Stimulated activated CD4-positive, alpha-beta T cell treated with anti-CD3 and anti-CD28 coated beads, Interleukin-2, amount 100 ng/mL, for 24 hours (primary cell): ENCODE measurements around the gene STPG3.
"Not testable (repeated sequence)": the region's sequence is repeated elsewhere in the genome, so short reads cannot be mapped to it uniquely, and the experiment has no call there.

Source experiments
- DNase-seq, 2 donors: peaks; one replicate each; pipeline ENCODE4 v3.0.0-alpha.2; 2020

Gene STPG3

DNA sequence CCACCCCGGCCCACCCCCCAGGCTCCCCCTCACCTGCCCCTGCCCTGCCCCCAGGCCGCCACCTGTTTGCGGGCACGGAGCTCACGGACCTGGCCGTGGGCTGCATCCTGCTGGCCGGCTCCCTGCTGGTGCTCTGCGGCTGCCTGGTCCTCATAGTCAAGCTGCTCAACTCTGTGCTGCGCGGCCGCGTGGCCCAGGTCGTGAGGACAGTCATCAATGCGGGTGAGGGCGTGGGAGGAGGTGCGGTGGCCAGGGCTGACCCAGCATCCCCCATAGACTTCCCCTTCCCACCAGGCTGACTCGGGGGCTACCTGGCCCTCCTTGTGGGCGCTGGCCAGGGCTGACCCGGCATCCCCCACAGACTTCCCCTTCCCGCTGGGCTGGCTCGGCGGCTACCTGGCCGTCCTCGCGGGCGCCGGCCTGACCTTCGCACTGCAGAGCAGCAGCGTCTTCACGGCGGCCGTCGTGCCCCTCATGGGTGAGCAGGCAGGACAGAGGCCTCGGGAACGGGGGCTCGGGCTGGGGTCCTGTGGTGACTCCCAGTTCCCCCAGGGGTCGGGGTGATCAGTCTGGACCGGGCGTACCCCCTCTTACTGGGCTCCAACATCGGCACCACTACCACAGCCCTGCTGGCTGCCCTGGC lies 16.9 kb upstream of the STPG3 start:
- DNase-seq, result no peak

DNA sequence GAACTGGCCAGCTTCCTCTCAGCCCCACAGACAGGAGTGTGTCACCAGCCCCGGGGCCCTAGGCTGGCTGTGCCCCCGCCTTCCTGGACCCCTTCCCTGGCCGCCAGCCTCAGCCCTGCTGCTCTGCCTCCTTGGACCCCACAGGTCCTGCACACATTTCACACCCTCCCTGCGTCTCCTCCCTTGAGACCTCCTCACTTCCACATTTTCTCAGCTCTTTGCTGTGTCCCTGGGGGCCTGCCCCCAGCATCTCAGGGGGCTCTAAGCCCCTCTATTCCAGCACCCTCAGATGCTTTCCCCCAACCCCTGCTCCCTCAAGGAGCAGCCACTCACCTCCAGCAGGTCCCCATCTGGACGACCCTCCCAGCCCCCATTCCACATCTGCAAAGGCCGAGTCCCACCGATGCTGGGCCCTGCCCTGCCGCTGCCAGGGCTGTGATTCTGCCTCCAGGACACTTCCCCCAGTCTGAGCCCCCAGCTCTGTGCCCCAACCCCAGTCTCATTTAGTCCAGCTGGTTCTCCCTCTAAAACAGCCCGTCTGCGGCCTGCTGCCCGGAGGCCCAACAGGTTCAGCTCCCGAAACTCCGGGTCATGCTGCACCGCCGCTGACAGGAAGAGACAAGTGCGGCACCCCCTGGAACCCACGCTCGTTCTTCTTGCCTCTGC lies 16.2 kb upstream of the STPG3 start:
- no peak for DNase-seq

DNA sequence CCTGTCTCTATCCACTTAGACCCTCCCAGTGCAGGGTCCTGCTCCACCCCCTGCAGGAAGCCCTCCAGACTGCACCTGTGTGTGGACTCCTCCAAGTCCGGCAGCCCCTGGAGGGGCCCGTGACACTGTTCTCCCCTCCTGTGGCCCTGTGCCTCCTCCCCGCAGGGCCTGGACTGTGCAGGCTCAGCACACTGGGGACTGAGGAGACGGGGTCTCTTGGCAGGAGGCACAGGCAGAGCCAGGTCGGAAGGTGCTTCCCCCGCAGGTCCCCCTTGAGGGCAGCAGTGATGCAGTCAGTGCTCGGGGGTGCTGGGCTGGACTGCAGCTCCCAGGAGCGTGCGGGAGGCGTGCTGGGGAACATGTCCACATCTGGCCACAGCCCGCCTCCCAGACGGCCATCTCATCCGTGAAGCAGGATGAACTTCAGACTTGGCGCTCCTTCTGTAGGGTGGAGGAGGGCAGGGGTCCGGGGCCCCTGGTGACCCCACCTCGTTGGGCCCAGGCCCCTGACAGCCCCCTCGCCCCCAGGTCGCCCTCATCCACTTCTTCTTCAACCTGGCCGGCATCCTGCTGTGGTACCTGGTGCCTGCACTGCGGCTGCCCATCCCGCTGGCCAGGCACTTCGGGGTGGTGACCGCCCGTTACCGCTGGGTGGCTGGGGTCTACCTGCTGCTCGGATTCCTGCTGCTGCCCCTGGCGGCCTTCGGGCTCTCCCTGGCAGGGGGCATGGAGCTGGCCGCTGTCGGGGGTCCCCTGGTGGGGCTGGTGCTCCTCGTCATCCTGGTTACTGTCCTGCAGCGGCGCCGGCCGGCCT lies 15.5 kb upstream of the STPG3 start:
- DNase-seq, result no peak

DNA sequence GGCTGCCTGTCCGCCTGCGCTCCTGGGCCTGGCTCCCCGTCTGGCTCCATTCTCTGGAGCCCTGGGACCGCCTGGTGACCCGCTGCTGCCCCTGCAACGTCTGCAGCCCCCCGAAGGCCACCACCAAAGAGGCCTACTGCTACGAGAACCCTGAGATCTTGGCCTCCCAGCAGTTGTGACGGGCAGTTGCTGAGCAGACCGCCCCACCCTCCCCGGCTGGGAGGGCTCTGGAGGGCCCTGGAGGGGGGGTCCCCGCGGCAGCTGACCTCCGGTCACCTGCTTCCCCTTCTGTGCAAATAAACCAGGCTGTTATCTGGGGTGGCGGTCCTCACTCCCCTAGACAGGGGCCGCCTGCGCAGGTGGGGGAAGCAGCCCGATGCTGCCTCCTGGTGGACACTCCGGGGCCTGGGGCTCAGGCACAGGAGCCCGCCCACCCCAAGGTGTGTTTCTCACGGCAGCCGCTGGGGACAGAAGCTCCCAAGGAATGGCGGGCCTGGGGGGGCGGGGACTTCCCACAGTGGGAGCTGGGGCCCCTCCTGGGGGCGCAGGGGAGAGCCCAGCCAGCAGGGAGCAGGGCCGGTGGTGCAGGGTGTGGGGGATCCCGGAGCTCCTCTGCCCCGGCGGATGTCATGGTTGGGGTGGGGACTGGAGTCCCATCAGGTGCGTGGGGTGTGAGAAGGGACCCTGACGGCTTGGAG lies 14.7 kb upstream of the STPG3 start:
- peak; percentile 95 to 96 for DNase-seq

DNA sequence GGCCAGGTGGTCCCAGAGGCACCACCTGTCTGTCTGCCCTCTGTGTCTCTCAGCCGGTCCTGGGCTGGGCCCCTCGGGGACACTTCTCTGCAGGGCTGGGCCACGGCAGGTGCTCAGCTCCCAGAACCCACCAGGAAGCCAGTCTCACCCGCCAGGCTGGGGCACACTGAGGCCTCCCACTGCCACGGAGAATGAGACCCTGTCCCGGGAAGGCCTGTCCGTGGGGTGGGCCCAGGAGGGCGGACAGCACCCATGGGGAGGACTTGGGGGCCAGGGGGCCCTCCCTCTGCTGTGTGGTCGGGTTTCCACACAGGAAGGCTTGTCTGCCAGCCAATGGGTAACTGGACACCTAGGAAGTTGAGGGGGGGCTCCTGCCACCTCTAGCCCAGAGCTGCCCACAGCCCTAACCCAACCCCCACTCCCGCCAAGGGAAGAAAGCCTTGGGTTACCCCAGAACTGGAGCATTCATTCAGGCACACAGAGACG lies 14.1 kb upstream of the STPG3 start:
- DNase-seq, result no peak

DNA sequence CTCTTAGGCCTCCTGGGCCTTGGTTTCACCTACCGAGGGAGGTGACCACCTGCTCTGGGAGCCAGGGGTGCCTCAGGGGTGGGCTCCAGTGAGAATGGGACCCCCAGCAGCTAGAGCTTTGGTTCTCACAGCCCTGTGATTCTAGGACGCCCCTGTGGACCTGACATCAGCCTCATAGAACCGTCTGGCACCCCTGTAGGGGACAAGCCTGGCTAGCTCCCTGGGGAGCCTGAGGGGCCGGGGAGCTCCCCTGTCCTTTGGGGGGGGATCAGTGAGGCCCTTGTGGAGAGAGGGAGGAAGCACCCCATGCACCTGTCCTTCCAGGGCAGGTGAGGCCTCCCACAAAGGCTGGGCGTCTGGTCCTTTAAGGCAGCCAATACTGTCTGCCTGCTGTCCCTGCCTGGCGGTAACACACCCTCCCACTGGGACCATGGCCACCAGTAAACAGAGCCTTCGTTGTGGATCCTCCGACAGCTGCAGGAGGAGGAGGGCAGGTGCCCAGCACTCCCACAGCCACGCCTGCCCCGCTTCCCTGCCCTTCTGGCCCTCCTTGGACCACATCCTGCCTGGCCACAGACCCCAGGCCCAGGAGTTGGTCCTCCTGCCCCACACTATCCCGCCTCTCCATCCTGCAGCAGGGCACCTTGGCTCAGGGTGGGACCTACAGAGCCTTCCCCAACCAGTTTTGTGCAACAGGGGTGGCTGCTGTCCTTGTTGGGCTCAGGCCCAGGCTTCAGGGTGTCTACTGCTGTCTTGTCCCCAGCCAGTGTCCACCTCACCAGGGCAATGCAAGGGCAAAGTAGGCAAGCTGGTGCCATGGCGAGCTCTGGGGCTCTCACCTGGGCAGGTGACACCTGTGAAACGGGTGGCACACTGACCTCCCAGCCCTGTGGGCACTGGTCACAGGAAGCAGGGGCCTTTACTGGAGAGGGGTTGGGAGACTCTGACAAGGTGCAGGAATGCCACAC lies 13.0 kb upstream of the STPG3 start:
- no peak for DNase-seq

DNA sequence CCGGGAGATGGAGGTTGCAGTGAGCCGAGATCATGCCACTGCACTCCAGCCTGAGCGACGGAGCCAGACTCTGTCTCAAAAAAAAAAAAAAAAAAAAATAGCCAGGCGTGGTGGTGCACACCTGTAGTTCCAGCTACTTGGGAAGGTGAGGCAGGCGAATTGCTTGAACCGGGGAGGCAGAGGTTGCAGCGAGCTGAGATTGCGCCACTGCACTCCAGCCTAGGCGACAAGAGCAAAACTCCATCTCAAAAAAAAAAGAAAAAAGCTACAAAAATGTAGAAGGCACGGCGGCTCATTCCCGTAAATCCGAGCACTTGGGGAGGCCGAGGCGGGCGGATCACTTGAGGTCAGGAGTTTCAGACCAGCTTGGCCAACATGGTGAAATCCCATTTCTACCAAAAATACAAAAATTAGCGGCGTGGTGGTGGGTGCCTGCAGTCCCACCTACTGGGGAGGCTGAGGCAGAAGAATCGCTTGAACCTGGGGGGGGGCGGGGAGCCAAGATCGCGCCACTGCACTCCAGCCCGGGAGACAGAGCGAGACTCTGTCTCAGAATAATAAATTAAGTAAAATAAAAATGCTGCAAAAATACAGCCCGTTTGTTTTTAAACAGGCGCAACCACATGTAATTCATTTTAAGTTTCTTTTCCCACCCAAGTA lies 11.4 kb upstream of the STPG3 start:
- DNase-seq, result not testable (repeated sequence)

DNA sequence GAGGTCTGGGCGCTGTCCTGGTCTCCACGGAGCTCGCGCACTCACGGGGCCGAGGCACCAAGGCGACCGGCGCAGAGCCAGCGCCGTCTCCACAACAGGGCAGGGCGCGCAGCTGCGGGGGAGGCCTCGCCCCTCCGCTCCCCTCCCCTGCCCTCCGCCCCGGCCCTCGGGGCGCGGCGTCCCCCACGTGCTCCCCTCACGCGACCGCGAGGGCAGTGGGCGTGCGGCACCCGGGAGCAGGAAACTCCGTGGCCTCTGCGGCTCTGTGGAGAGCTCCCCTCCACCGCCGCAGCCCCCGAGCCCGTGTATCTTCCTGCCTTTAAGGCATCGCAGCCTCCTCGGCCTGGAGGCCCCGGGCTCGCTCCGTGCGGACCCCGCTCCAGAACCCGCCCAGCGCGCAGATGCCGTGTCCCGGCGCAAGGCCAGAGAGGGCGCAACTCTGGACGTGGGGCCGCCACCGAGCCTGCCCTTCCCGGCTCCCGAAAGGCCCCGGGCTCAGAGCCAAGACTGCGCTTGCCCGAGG lies 10.7 kb upstream of the STPG3 start:
- peak; percentile 68 to 74 for DNase-seq

DNA sequence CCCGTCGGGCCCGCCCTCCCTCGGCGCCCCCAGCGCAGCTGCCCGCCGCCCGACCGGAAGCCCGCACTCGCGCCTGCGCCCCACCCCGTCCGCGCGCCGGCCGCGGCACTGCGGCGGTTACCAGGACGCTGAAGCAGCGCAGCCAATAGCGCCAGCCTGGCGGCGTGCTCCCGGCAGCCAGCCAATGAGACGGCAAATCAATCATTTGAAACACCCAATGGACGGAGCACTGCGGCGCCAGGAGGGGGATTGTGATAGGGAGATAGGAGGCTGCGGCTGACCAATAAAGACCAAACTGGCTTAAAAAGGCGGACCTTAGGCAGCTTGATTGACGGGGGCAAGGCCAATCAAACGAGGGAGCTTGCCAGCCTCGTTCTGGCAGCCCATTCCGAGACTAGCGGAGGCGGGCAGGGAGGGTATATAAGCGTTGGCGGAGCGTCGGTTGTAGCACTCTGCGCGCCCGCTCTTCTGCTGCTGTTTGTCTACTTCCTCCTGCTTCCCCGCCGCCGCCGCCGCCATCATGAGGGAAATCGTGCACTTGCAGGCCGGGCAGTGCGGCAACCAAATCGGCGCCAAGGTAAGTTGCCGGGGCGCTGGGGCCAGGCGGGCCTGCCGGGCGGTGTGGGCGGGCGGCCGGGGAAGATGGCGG lies 10.1 kb upstream of the STPG3 start, which contains the start of gene TUBB4B:
Gene TUBB4B, plus strand, starts transcription at position 447 of the 649 bp plus-strand sequence. Its CDS starts 74 bp downstream, at position 521.
- DNase-seq, result peak; percentile 94 to 96

DNA sequence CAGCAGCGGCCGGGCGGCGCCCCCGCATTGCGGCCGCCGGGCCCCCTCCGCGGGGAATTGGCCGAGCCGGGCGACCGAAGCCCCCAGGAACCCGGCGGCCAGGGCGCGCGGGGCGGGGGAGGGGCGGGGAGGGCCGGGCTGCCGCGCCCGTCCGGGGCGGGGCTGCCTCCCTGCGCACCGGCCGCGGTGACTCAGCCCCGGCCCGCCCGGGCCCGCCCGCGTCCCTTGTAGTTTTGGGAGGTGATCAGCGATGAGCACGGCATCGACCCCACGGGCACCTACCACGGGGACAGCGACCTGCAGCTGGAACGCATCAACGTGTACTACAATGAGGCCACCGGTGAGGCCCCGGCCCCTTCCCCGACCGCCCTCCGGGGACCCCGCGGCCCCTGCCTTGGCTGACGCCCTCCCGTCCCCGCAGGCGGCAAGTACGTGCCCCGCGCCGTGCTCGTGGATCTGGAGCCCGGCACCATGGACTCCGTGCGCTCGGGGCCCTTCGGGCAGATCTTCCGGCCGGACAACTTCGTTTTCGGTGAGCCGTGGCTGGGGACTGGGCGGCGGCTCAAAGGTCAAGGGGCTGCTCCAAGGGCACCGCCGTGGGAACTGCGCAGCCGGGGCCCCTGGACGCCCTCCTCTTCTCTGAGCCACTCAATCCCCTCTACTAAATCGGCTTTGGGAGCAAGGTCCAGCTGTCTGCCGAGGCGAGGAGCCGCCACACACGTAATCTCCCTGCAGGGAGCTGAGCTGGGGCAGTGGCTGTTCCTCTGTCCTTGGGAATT lies 9.4 kb upstream of the STPG3 start:
- DNase-seq, result peak; percentile 73 to 75

DNA sequence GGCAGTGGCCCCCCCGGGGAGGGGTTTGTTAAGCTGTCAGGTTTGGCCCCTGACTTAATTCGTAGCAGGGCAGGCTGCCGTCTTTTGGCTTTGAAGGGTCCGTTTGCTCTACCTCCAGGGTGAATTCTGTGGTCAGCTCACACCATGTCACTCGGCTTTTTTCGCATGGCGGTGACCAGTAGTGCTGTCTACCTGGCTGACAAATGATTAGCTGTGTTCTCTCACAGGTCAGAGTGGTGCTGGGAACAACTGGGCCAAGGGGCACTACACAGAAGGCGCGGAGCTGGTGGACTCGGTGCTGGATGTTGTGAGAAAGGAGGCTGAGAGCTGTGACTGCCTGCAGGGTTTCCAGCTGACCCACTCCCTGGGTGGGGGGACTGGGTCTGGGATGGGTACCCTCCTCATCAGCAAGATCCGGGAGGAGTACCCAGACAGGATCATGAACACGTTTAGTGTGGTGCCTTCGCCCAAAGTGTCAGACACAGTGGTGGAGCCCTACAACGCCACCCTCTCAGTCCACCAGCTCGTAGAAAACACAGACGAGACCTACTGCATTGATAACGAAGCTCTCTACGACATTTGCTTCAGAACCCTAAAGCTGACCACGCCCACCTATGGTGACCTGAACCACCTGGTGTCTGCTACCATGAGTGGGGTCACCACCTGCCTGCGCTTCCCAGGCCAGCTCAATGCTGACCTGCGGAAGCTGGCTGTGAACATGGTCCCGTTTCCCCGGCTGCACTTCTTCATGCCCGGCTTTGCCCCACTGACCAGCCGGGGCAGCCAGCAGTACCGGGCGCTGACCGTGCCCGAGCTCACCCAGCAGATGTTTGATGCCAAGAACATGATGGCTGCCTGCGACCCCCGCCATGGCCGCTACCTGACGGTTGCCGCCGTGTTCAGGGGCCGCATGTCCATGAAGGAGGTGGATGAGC lies 8.6 kb upstream of the STPG3 start:
- DNase-seq, result no peak

DNA sequence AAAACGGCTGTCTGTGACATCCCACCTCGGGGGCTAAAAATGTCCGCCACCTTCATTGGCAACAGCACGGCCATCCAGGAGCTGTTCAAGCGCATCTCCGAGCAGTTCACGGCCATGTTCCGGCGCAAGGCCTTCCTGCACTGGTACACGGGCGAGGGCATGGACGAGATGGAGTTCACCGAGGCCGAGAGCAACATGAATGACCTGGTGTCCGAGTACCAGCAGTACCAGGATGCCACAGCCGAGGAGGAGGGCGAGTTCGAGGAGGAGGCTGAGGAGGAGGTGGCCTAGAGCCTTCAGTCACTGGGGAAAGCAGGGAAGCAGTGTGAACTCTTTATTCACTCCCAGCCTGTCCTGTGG lies 7.8 kb upstream of the STPG3 start:
- not testable (repeated sequence) for DNase-seq

DNA sequence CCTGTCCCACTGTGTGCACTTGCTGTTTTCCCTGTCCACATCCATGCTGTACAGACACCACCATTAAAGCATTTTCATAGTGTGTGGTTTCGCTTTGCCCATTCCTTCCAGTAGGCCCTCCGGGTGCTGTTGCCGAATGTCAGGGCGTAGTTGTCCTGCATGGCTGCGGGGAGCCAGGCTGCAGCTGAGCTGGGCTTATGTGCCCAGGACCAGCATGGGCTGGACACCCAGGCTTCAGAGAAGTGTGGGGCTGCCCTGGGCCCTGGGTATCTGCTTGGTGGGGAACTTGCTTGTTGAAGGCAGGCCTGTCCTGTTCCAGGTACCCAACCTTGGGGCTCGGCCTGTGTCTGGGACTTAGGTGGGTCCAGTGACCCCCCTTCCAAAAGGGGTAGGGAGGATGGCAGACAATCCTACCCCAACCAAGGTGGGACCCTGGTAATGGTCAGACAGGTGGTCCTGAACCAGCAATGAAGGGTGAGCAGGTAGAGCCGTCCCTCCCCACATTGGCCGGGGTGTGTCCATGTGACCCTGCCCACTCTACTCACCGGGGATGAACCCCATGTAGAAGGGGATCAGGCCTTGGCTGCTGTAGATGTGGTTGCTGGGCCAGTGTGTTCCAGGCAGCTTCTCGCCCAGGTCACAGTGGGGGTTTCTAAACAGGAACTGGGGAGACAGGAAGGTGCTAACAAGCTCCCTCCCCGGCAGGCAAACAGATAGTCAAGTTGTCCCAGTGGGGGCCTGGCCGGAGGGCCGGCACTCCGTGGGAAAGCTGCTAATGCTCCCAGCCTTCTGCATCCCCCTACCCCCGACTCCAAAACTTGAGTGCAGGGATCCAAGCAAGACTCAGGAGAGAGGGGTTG lies 7.2 kb upstream of the STPG3 start:
- peak in 1 of 2 donors; percentile 42 for DNase-seq

DNA sequence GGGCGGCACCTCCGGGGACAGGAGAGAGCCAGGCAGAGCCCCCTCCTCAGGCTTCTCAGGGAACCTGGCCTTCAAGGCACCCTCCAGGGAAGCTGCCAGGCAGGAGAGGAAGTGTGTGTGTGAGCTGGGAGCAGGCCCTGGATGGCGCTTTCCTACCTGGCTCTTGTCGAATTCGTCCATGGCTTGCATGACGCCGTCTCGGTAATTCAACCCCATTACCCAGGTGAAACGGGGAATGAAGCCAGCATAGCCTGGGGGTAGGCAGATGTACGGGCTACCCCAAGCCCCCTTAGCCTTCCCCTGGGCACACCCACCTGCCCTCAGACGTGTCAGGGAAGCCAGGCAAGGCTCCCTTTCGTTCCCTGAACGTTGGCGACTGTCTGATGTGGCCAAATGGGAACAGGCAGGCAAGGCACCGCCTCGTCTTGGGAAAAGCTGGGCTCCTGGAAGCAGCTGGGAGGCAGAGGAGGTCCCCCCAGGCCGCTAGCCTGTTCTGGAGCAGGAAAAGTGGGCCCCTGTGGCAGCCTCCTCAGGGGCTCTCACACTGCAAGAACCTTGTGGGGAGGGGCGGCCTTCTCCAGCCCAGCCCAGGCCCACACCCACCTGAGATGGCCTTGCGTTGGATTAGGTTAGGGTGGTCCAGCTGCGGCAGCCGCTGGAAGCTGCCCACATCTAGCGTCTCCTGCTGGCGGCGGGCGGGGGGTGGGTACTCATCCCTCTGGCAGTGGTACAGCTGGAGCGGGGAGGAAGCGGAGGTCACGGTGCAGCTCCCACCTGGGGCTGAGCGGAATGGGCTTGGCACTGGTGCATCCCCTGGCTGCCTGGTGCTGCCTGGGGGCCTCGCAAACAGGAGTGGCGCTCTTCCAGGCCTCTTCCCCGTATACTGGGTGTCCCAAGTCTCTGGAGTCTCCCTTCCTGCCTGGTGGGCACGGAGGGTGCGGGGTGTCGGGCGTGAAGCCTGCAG lies 6.3 kb upstream of the STPG3 start:
- DNase-seq, result peak in 1 of 2 donors; percentile 42

DNA sequence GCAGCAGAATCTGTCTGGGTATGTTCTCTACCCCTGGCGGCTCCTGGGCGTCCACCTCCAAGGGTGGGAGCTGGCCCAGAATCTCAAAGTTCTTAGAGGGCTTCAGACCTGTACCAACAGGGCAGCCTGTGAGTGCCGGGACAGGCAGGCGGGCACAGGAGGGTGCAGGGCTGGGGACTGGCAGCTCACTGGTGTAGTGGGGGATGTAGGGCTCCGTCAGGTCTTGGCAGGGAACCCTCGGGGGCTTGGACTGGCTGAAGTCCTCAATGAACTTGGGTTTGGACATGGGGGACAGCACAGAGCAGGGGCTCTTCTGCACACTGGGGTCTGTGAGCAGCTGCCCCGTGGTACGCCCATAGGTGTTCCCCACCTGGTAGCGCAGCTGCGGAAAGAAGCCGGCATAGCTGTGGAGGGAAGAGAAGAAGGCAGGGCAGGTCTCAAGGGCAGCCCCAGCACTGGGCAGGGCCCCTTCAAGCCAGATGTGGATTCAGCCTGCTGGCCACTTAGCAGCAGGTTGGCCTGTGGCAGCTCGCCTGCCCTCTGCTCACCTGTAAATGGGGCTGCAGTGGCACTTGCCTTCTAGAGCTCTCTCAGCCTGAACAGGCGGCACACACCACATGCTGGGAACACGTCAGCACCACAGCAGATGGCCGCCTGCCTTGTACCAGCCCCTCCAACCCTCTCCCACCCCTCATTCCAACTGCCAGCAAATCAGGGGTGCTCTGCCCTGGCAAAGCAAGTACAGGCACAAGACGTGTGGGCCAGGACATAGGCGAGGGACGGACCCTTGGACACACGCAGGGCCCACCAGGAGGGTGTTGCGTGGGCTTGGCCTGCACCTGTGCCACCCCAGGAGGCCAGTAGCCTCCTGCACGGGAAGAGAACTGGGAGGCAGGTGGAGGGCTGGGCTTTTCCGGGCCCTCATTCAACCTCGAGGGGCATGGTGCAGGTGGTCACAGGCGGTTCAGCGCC lies 5.3 kb upstream of the STPG3 start:
- DNase-seq, result no peak
